Panc1 (cell line): ENCODE data around the gene LNPK. TPM values are rescaled to one million over a fixed set of nuclear protein-coding genes. Genes with fewer than 3 reads are reported as not detected.

Source experiments
- ATAC-seq: fragments of 200-7000 bp; cut with Tn5 transposase; 2 replicates; pipeline ENCODE4 v1.9.1; 2020; ENCODE audit warnings: mild to moderate bottlenecking, moderate library complexity
- BruUV-seq: library from RNA; stranded (reverse); fragments of 400-500 nt; replicated peaks from 2 replicates; lab custom pipeline; 2021; lab: Mats Ljungman, UMichigan
- CTCF ChIA-PET: fragments of 300-600 bp; sonication (Branson Sonifier 250); formaldehyde crosslinking; loops from one replicate; lab custom pipeline; 2022; ENCODE audit warnings: antibody characterized with exemption; lab: Charles Lee
- POLR2A ChIA-PET: fragments of 300-600 bp; sonication (Branson Sonifier 250); formaldehyde crosslinking; loops from one replicate; lab custom pipeline; 2022; ENCODE audit warnings: antibody characterized with exemption; lab: Charles Lee
- DNase-seq: peaks from one replicate; pipeline ENCODE4 v3.0.0-alpha.2; 2010; ENCODE audit warnings: low read depth, low spot score
- H3K27ac ChIP-seq: 2 replicates; pipeline ENCODE4 v1.5.1; 2011; ENCODE audit warnings: mild to moderate bottlenecking, low read length, inconsistent platforms
- H3K27me3 ChIP-seq: fragments of 200-500 bp; sonication (Bioruptor generic); 2 replicates; pipeline ENCODE4 v1.6.0; 2014; ENCODE audit warnings: low read length, inconsistent platforms; ENCODE audit not compliant: control insufficient read depth, insufficient read depth
- H3K36me3 ChIP-seq: fragments of 200-500 bp; sonication (Bioruptor generic); 2 replicates; pipeline ENCODE4 v1.5.1; 2014; ENCODE audit warnings: inconsistent platforms, mild to moderate bottlenecking, low read length, moderate library complexity; ENCODE audit not compliant: control insufficient read depth, insufficient read depth
- H3K4me1 ChIP-seq: 2 replicates; pipeline ENCODE4 v1.5.1; 2011; ENCODE audit warnings: inconsistent platforms, mild to moderate bottlenecking, low read length, moderate library complexity; ENCODE audit not compliant: control insufficient read depth, insufficient read depth
- H3K4me3 ChIP-seq, 2 experiments: 2 replicates each; pipeline ENCODE4 v1.5.1; 2011 to 2012; ENCODE audit warnings: low read depth in 2 of 2, low read length in 2 of 2, mild to moderate bottlenecking in 2 of 2, inconsistent platforms in 1 of 2, moderate library complexity in 1 of 2
- H3K9me3 ChIP-seq: fragments of 200-500 bp; sonication (Bioruptor generic); 2 replicates; pipeline ENCODE4 v1.5.1; 2014; ENCODE audit warnings: low read depth, mild to moderate bottlenecking, inconsistent platforms, low read length, moderate library complexity; ENCODE audit not compliant: control insufficient read depth, insufficient read depth
- POLR2AphosphoS5 ChIP-seq: IDR thresholded peaks from 2 replicates; pipeline ENCODE4 v1.6.1; 2012; ENCODE audit warnings: mild to moderate bottlenecking, low read depth, low read length, moderate library complexity
- REST ChIP-seq, 2 experiments: IDR thresholded peaks; 2 replicates each; pipeline ENCODE4 v1.6.1; 2011 to 2012; ENCODE audit warnings: low read depth in 2 of 2, control low read depth in 1 of 2, low read length in 1 of 2, mild to moderate bottlenecking in 1 of 2, moderate library complexity in 1 of 2; ENCODE audit not compliant: insufficient read depth in 1 of 2
- SIN3A ChIP-seq: IDR thresholded peaks from 2 replicates; pipeline ENCODE4 v1.6.1; 2012; ENCODE audit warnings: low read depth, mild to moderate bottlenecking, low read length, moderate library complexity, borderline replicate concordance; ENCODE audit not compliant: insufficient read depth
- TCF7L2 ChIP-seq: IDR thresholded peaks from 2 replicates; pipeline ENCODE4 v1.6.1; 2011; ENCODE audit warnings: mild to moderate bottlenecking, low read depth, low read length, inconsistent platforms
- in situ Hi-C: cut with HindIII; loops from 2 replicates; pipeline ENCODE4 v1.10.0; 2016; ENCODE audit warnings: low sequenced_read_pairs, low pct_unique_long_range_greater_than_20kb
- intact Hi-C: fragments of 100-400 bp; cut with micrococcal nuclease; formaldehyde crosslinking; loops from one replicate; pipeline ENCODE4 v1.10.0; 2022; ENCODE audit not compliant: unreplicated experiment
- total RNA-seq: library from RNA; stranded (reverse); gene quantifications from one replicate; pipeline ENCODE4 v1.2.1, GENCODE V29; 2021; ENCODE audit not compliant: unreplicated experiment
- TF ChIP-seq, protein P1 (sequence below): fragments of 450-650 bp; IDR thresholded peaks from 2 replicates; pipeline ENCODE4 v1.5.1; 2017; ENCODE audit warnings: mild to moderate bottlenecking

The LNPK gene
- total RNA-seq, 1 experiment from 2014 or later: 27.3 TPM

DNA sequence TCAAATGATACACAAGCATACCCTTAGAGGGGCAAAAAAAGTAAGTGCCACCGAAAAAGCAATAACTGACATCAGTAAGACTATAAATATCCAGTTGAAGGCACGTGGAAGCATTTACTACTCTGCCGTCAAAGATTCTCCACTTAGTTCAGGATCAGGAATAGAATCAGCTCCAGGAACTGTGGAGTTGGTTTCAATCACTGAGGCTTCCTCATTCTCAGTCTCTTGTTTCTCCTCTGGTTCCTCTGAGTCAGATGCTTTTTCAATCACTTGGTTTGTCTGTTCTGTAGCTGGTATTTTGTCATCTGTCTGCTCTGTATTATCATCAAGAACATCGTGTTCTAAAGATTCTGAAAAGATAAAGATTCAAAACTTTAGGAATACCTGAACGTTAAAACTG is 72.2 kb downstream of the LNPK start:
- no peak for TF ChIP-seq POLR2AphosphoS5
- TF ChIP-seq, protein P1, sequence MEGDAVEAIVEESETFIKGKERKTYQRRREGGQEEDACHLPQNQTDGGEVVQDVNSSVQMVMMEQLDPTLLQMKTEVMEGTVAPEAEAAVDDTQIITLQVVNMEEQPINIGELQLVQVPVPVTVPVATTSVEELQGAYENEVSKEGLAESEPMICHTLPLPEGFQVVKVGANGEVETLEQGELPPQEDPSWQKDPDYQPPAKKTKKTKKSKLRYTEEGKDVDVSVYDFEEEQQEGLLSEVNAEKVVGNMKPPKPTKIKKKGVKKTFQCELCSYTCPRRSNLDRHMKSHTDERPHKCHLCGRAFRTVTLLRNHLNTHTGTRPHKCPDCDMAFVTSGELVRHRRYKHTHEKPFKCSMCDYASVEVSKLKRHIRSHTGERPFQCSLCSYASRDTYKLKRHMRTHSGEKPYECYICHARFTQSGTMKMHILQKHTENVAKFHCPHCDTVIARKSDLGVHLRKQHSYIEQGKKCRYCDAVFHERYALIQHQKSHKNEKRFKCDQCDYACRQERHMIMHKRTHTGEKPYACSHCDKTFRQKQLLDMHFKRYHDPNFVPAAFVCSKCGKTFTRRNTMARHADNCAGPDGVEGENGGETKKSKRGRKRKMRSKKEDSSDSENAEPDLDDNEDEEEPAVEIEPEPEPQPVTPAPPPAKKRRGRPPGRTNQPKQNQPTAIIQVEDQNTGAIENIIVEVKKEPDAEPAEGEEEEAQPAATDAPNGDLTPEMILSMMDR: no peak
- no peak for TF ChIP-seq SIN3A
- no peak for TF ChIP-seq TCF7L2
- no peak for TF ChIP-seq REST (IDR thresholded peaks at IDR 0.05; ENCODE audit: insufficient read depth in 1 of 2, low read depth in 2 of 2, low read length in 1 of 2)
- Histone ChIP-seq H3K36me3 (no peaks in the 10 kb centered on the region; the same call in 1 of the 2 replicates), H3K27ac (no peak overlapping the region), H3K27me3 (no peaks in the 10 kb centered on the region), H3K4me3 (no peak overlapping the region), H3K4me1 (no peaks in the 10 kb centered on the region), H3K9me3 (no peaks in the 10 kb centered on the region)
- no TSS peak for BruUV-seq
- ChIA-PET POLR2A (no interaction called here), CTCF (interaction anchor here (0.6 kb wide), 1 partner anchor 891 kb away, joined by 6 read pairs; no protein-coding TSS in a partner anchor)
- intact Hi-C loops (no loop called here), in situ Hi-C loops (no loop called here)
- no peak for DNase-seq
- ATAC-seq: no peak

DNA sequence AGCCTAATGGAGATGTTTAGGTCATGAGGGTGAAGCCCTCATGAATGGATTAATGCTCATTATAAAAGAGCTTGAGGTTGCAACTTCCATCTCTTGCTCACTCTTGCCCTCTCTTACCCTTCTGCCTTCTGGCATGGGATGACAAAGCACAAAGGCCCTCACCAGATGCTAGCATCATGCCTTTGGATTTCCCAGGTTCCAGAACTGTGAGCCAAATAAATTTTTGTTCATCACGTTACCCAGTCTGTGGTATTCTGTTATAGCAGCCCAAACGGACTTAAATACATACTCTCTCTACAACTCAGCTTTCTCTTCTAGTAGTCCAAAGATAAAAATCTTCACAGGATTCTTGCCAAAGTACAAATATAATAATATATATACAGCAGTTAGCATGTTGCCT is 75.8 kb downstream of the LNPK start:
- DNase-seq (no peak), ATAC-seq (no peak)
- CTCF ChIA-PET: no interaction called here
- intact Hi-C loops: no loop called here
- TF ChIP-seq TCF7L2 (no peak), SIN3A (no peak), POLR2AphosphoS5 (no peak), REST (IDR thresholded peaks at IDR 0.05; ENCODE audit: insufficient read depth in 1 of 2, low read depth in 2 of 2, low read length in 1 of 2) (no peak)
- TF ChIP-seq, protein P1: no peak
- Histone ChIP-seq H3K9me3 (no peaks in the 10 kb centered on the region), H3K36me3 (no peaks in the 10 kb centered on the region; the same call in 1 of the 2 replicates), H3K4me1 (no peaks in the 10 kb centered on the region), H3K4me3 (no peak overlapping the region), H3K27me3 (no peaks in the 10 kb centered on the region), H3K27ac (no peak overlapping the region)
- POLR2A ChIA-PET: no interaction called here
- no TSS peak for BruUV-seq
- in situ Hi-C loops: no loop called here
